ENCODE results near the gene CRYBA1. TPM values are rescaled to one million over a fixed set of nuclear protein-coding genes. Genes with fewer than 3 reads are reported as not detected.

The CRYBA1 gene
- total and polyA plus RNA-seq, 2 of the 8 experiments (the other 6 are each of a cell fraction or from before 2014, with no cell fraction given), result not detected

DNA sequence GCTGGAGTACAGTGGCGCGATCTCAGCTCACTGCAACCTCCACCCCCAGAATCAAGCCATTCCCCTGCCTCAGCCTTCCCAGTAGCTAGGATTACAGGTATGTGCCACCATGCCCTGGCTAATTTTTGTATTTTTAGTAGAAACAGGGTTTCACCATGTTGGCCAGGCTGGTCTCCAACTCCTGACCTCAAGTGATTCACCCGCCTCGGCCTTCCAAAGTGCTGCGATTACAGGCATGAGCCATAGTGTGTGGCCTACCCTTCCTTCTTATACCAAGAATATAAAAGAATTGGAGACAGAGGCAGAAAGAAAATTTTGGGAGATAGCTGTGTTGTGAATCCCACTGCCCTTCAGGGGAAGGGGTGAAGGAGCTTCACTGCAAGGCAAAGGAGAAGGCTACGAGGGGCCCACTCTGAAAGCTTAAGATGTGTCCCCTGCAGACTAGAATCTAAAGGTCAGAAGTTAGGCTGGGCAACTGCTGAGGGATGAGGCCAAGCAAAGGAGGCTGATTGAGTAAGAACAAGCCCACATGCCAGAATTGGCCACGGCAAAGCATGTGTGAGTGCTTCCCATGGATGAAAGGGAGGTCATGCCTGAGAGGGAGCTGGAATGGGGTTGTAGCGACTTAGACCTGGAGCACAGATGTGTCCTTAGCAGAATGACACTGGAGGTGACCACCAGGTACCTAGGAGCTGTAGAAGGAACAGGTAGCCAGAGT lies 8.4 kb upstream of the CRYBA1 start:
- ChIA-PET POLR2A (ENCODE audit: partially characterized antibody) (interaction anchor here (2.1 kb wide), 1 partner anchor 13 kb away, joined by 10 read pairs; no protein-coding TSS in a partner anchor), CTCF (ENCODE audit: partially characterized antibody) (interaction anchor here (0.7 to 1.8 kb wide), 8 partner anchors 14 to 453 kb away, joined by 3 to 10 read pairs (median 4); partner anchors contain the start of gene MYO18A)
- H2AFZ ChIP-seq (ENCODE audit: low read length), result peak overlapping the region; percentile 92
- H3K4me3 ChIP-seq (ENCODE audit: extremely low read depth in 1 of 4, insufficient read depth in 2 of 4, low read depth in 3 of 4, low read length in 4 of 4), result no peak overlapping the region
- no peak overlapping the region; the same call in 1 of the 2 replicates for H2BK5ac ChIP-seq (ENCODE audit: low read depth, low read length)
- no peaks in the 10 kb centered on the region for H3K79me2 ChIP-seq (ENCODE audit: control insufficient read depth in 1 of 2, insufficient read depth in 2 of 2, low read length in 2 of 2)
- peak overlapping the region; percentile 35 for H4K91ac ChIP-seq (replicated peaks; ENCODE audit: insufficient read length, low read length)
- H3K23ac ChIP-seq (ENCODE audit: insufficient read length), result peak overlapping the region; percentile 1
- no peak overlapping the region for H3K14ac ChIP-seq (ENCODE audit: insufficient read length)
- DNase-seq (ENCODE audit: low read depth in 1 of 2, low spot score in 2 of 2), result peak in 1 of 2 experiments; percentile 41
- no peaks in the 10 kb centered on the region for H3K36me3 ChIP-seq (ENCODE audit: control insufficient read depth in 2 of 4, insufficient read depth in 4 of 4, low read length in 3 of 4)
- TF ChIP-seq SP1 (IDR thresholded peaks at IDR 0.05; ENCODE audit: low read depth, low read length) (no peak), FOSL1 (IDR thresholded peaks at IDR 0.05; ENCODE audit: insufficient read depth, low read depth, low read length) (no peak), CHD2 (IDR thresholded peaks at IDR 0.05; ENCODE audit: low read length) (no peak), SP4 (IDR thresholded peaks at IDR 0.05; ENCODE audit: low read length) (no peak)
- H3K79me1 ChIP-seq (ENCODE audit: low read depth, low read length), result no peaks in the 10 kb centered on the region
- H3K18ac ChIP-seq (ENCODE audit: extremely low read depth, low read length), result no peak overlapping the region
- H4K5ac ChIP-seq (ENCODE audit: insufficient read length, low read depth, low read length), result no peak overlapping the region
- no peaks in the 10 kb centered on the region for H3K9me3 ChIP-seq (ENCODE audit: insufficient read depth in 2 of 2, low read depth in 1 of 2, low read length in 1 of 2)
- H3K23me2 ChIP-seq (ENCODE audit: low read depth, low read length), result no peaks in the 10 kb centered on the region
- H2BK20ac ChIP-seq (ENCODE audit: low read length), result peak overlapping the region; percentile 38; the same call in 1 of the 2 replicates
- no peak overlapping the region for H2AK5ac ChIP-seq (ENCODE audit: low read depth, low read length)
- no peak overlapping the region for H3K4me2 ChIP-seq (ENCODE audit: insufficient read depth in 1 of 2, low read depth in 2 of 2, low read length in 2 of 2)
- H4K20me1 ChIP-seq (replicated peaks in 1 of 2; ENCODE audit: control insufficient read depth in 1 of 2, insufficient read depth in 2 of 2, low read length in 2 of 2), result no peaks in the 10 kb centered on the region
- no peaks in the 10 kb centered on the region; a peak in 1 of 7 replicates for H3K27me3 ChIP-seq (replicated peaks in 1 of 4; ENCODE audit: control insufficient read depth in 3 of 4, extremely low read depth in 1 of 4, insufficient read depth in 3 of 4, low read length in 3 of 4)
- no peak overlapping the region for H3K4ac ChIP-seq (replicated peaks; ENCODE audit: insufficient read length, low read depth, low read length)
- H2BK12ac ChIP-seq (ENCODE audit: low read depth, low read length), result no peak overlapping the region
- no peak overlapping the region for H3K56ac ChIP-seq (replicated peaks; ENCODE audit: insufficient read length, low read depth, low read length)
- H3K27ac ChIP-seq (ENCODE audit: low read depth, low read length), result no peak overlapping the region
- no peak for FAIRE-seq
- H3K9ac ChIP-seq (replicated peaks in 1 of 4; ENCODE audit: extremely low read depth in 1 of 4, low read depth in 3 of 4, low read length in 3 of 4), result no peak overlapping the region
- no peak overlapping the region for H4K8ac ChIP-seq (ENCODE audit: extremely low read depth, insufficient read depth, low read length)
- peak overlapping the region; percentile 63 for H2BK120ac ChIP-seq (replicated peaks; ENCODE audit: low read depth, low read length)
- H3K4me1 ChIP-seq (replicated peaks in 1 of 4; ENCODE audit: control insufficient read depth in 3 of 4, insufficient read depth in 4 of 4, low read length in 3 of 4), result peaks cover 7 to 13% (median 9%) of the 10 kb centered on the region in 4 experiments; a peak in 6 of 7 replicates
- H2BK15ac ChIP-seq (ENCODE audit: low read length), result no peak overlapping the region
- 97% methylated on average over 8 of the region's 8 CpGs; no CpG with 5 or more reads in 1 of the 2 experiments for WGBS, 2 experiments (ENCODE audit: extremely low coverage in 1 of 2, insufficient coverage in 1 of 2, insufficient read length in 1 of 2, insufficient replicate concordance in 2 of 2, low coverage in 1 of 2, low lambda C conversion rate in 2 of 2, missing lambda C conversion rate in 1 of 2)
